GM12874 (cell line): ENCODE data around the gene PSMB2.

Experiments
- TF ChIP-seq, protein P1 (sequence below): IDR thresholded peaks from 2 replicates; pipeline ENCODE4 v1.5.1; 2011; ENCODE audit warnings: low read depth, mild to moderate bottlenecking, control low read depth, low read length, moderate library complexity; ENCODE audit not compliant: insufficient read depth

PSMB2 gene

DNA sequence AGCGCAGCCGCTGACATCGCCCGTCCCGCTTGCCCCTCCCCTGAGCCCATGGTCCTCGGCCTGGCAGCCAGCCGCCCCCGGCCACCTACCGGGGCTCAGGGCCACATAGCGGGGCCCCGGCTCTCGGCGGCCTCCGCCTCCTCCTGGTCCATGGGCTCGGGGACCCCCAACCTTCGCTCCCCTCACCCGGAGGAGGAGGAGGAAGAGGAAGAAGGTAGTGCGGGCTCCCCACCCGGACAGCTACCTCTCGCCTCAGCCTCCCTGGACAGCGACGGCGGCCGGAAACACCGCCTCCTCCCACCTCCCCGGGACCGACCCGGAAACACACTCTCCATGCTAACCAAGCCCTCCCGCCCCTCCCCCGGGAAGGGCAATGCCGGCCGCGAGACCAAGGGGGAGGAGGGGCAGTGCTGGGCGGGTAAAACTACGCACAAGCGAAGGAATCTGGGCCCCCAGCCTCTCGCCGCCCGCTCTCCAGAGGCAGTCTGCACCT is 84.2 kb downstream of the PSMB2 start, which contains the start of gene KIAA0319L:
KIAA0319L (minus strand) TSS at position 286 of the 493 bp plus-strand sequence. CDS start 2,912 bp downstream, outside the sequence.
- TF ChIP-seq, protein P1, sequence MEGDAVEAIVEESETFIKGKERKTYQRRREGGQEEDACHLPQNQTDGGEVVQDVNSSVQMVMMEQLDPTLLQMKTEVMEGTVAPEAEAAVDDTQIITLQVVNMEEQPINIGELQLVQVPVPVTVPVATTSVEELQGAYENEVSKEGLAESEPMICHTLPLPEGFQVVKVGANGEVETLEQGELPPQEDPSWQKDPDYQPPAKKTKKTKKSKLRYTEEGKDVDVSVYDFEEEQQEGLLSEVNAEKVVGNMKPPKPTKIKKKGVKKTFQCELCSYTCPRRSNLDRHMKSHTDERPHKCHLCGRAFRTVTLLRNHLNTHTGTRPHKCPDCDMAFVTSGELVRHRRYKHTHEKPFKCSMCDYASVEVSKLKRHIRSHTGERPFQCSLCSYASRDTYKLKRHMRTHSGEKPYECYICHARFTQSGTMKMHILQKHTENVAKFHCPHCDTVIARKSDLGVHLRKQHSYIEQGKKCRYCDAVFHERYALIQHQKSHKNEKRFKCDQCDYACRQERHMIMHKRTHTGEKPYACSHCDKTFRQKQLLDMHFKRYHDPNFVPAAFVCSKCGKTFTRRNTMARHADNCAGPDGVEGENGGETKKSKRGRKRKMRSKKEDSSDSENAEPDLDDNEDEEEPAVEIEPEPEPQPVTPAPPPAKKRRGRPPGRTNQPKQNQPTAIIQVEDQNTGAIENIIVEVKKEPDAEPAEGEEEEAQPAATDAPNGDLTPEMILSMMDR = no peak

DNA sequence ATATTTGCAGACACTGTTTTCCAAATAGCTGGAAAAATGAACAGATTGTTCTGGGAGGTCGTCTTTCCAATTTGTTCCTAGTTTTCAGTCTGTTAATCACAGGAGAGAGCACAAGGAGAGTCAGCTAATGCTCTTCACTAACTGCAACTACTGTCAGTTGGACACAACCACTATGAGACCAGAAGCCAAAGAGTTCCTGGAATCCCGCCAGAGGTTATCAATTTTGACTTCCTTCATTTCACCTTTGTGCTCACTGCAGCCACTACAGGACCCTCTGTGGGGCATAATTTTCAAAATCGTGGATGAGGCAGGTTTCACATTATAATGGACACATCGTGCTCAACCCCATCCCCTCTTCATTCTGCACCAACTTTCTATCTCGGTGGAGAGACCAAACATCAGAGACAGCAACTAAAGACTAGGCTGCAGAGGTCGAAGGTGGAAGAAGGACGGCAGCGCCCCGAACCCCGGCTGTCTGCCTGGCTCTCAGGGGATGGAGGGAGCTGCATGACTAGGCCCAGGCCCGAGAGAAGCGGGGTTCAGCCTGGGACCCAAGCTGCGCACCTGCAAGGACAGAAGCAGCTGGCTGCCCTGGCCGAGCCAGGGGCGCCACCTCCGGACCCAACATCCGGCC is 84.7 kb downstream of the PSMB2 start:
- TF ChIP-seq, protein P1 = no peak

DNA sequence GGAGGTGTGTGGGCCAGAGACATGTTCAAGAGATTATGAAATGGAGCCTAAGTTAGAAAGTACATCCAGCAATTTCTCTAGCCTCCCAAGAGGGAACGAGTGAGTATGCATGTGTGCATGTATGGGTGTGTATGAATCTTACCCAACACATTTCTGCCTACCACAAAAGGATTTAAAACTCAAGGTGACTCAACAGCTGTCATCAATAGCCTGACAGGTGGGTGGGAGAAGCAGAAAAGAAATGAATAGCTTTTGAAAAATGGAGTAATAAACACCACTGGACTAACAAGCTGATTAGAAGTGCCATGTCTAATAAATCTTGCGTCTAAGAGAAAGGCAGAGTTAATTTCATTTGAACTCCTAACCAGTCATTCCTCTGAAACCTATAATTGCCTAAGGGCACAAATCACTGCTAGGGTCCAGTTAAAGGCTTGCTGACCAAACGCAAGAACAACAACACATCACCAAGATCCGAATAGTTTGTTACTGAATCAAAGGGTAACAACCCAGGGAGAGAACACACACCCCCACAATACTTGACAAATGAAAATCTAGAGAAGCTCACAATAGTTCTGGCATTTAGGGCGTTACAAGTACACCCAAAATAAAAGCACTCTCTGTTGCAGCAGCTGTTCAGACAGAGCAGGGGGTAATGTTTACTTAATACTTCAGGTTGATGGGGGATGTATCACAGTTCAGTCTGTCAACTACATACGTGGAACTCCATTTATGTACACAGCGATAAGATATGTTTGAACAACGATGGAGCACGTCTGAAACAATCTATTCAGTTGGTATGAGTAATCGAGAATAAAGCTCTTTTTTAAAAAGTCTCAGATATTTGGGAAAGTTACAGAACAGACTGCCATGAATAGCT is 85.5 kb downstream of the PSMB2 start:
- TF ChIP-seq, protein P1 = no peak

DNA sequence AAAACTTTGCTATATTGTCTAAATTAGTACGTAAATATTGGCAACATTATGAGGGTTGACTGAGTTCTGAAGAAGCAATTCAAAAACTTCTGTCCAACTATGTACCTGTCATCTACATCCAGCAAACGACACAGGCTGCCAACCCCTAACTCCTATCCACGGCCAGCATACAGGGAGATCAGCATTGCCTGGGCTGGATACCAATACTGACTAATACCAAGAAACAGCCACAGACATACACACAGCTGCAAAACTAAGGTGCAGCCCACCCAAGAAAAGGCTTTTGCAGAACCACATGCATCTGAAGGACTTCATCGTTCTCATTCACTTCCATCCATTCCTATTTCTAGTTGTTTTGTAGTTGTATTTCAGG is 86.1 kb downstream of the PSMB2 start:
- TF ChIP-seq, protein P1 = no peak

DNA sequence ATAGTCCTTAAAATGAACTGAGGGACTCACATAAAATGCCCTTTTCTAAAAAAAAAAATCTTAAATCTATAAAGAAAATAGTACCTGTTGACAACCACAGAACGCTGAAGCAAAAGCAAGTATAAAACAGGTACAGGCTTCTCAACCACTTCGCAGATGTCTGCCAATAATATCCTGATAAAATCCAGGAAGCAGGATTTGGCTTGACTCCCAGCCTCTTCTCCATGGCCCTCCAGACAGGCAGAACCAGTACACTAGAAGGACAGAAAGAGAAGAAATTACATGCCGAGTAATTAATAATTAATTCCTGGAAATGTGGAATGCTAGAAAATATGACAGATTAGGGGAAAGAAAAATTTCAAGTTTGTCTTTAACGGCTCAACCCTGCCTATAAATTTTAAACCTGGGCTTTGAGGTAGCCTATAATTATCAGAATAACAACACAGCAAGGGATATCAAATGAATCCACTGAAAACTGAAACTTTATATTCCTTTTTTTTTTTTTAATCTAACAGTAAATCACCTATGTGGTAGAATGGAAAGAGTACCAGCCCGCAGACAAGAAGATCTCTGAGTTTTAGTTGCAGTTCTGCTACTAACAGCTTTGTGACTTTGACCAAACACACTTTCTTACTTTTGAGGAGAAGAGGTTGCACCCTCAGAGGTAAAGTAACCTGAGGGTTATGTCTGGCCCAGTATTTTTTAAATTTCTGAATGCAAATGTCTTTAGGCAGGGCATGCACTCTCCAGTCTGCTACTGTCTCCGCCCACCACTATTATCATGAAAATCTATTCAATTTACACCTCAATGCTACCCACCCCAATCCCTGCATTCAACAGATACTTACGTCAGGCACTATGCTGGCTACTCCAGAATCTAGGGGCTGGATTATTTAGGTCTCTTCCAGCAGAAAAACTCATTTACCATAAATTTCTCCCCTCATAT is 86.8 kb downstream of the PSMB2 start:
- TF ChIP-seq, protein P1 = no peak

DNA sequence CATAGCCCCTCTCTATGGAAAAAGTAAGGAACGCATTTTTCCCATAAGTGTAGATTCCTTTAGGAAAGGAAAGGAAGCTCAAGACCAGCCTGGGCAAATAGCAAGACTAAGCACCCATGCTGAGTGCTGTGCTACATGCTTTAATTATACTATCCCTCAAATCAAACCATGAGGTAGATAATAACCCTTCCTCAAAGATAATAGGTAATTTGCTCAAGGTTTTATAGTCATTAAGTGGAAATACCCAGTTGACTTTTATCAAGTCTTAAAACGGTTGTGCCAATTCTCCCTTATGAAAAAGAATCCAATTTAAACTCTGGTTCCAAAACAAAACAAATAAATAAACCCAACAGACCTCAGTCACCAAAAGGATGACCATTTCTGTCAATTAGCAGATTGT is 87.5 kb downstream of the PSMB2 start:
- TF ChIP-seq, protein P1 = no peak
